GM12891 (cell line): Measurements from ENCODE around the gene OR51A7.
A peak's percentile ranks its signal among the peaks of the same experiment; 100 is the strongest.
"Not testable (repeated sequence)": the region's sequence is repeated elsewhere in the genome, so short reads cannot be mapped to it uniquely, and the experiment has no call there.

ENCODE experiments used
- DNase-seq: peaks from one replicate; pipeline ENCODE4 v3.0.0; 2011; ENCODE audit warnings: low spot score; ENCODE audit not compliant: insufficient read length
- FAIRE-seq: peaks from 2 replicates; lab custom pipeline; 2011; peaks lifted over from hg19 to GRCh38; lab: Jason Lieb, UNC
- PAX5 ChIP-seq: IDR thresholded peaks from 2 replicates; pipeline ENCODE4 v1.6.1; 2011; ENCODE audit warnings: low read length, moderate library complexity, mild to moderate bottlenecking; ENCODE audit not compliant: insufficient read depth, severe bottlenecking
- POLR2A ChIP-seq: IDR thresholded peaks from 2 replicates; pipeline ENCODE4 v1.6.1; 2011; ENCODE audit warnings: low read depth, low read length, control low read depth
- POLR2AphosphoS5 ChIP-seq: IDR thresholded peaks from 2 replicates; pipeline ENCODE4 v1.6.1; 2011; ENCODE audit warnings: low read depth, low read length, control low read depth
- POU2F2 ChIP-seq: IDR thresholded peaks from 2 replicates; pipeline ENCODE4 v1.6.1; 2011; ENCODE audit warnings: low read depth, mild to moderate bottlenecking, control low read depth, low read length, moderate library complexity
- SPI1 ChIP-seq: IDR thresholded peaks from 2 replicates; pipeline ENCODE4 v1.6.1; 2011; ENCODE audit warnings: low read depth, low read length, control low read depth
- TAF1 ChIP-seq: IDR thresholded peaks from 2 replicates; pipeline ENCODE4 v1.6.1; 2011; ENCODE audit warnings: low read depth, low read length, control low read depth

Gene OR51A7

GRCh38 chr11:4947505-4947904 is 43.9 kb downstream of the OR51A7 start, which contains the start of gene OR51A4:
Gene OR51A4 (minus strand): TSS chr11:4947605. CDS start chr11:4947100, 505 bp downstream.
- TF ChIP-seq POLR2A (no peak), PAX5 (no peak), TAF1 (no peak), POLR2AphosphoS5 (no peak), POU2F2 (no peak)
- no peak for DNase-seq

GRCh38 chr11:4955613-4956012 is 52.0 kb downstream of the OR51A7 start, which contains the start of gene OR51A2:
Gene OR51A2 (minus strand): TSS chr11:4955713. CDS start chr11:4955713, 0 bp downstream.
- not testable (repeated sequence) for DNase-seq
- peak; percentile 47 for FAIRE-seq

More at GRCh38 chr11:4947505-4947904, 43.9 kb downstream of the OR51A7 start, which contains the start of gene OR51A4:
- FAIRE-seq = no peak

- FAIRE-seq = no peak
- no peak for DNase-seq
- no peak for TF ChIP-seq POLR2A
- TF ChIP-seq POLR2AphosphoS5 = no peak
- TF ChIP-seq POU2F2 = no peak
- TF ChIP-seq SPI1 = no peak
- no peak for TF ChIP-seq TAF1
- TF ChIP-seq PAX5 = no peak
Observed at GRCh38 chr11:4957396-4957795, 53.8 kb downstream of the OR51A7 start.
